ENCODE data around the gene ATR.

DNA sequence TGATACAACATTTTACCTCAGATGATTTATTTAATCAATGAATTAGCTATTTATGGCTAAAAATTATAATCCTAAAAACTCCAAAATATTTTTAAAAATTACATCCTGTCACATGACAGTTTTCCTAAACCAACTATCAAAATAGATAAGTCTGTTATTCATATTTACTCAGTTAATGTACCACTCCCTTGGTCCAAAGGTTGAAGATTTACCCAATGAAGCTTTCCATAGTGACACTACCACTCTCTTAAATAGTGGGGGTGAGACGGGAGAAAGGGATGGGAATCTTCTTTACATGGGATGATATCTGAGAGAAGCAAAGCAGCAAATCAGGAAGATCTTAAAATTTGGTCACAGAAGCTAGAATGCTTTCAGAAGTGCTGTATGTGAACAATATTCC, 161.2 kb downstream of the ATR start:
- TF ChIP-seq, protein P1, sequence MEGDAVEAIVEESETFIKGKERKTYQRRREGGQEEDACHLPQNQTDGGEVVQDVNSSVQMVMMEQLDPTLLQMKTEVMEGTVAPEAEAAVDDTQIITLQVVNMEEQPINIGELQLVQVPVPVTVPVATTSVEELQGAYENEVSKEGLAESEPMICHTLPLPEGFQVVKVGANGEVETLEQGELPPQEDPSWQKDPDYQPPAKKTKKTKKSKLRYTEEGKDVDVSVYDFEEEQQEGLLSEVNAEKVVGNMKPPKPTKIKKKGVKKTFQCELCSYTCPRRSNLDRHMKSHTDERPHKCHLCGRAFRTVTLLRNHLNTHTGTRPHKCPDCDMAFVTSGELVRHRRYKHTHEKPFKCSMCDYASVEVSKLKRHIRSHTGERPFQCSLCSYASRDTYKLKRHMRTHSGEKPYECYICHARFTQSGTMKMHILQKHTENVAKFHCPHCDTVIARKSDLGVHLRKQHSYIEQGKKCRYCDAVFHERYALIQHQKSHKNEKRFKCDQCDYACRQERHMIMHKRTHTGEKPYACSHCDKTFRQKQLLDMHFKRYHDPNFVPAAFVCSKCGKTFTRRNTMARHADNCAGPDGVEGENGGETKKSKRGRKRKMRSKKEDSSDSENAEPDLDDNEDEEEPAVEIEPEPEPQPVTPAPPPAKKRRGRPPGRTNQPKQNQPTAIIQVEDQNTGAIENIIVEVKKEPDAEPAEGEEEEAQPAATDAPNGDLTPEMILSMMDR (IDR thresholded peaks at IDR 0.05) = no peak
- no peak for TF ChIP-seq POLR2A (IDR thresholded peaks at IDR 0.05)
